ENCODE data around the gene C11orf21. TPM values are rescaled to one million over a fixed set of nuclear protein-coding genes. Genes with fewer than 3 reads are reported as not detected.

Gene C11orf21
- total and polyA plus RNA-seq, 2 donors, result 2.4 to 18.9 TPM

DNA sequence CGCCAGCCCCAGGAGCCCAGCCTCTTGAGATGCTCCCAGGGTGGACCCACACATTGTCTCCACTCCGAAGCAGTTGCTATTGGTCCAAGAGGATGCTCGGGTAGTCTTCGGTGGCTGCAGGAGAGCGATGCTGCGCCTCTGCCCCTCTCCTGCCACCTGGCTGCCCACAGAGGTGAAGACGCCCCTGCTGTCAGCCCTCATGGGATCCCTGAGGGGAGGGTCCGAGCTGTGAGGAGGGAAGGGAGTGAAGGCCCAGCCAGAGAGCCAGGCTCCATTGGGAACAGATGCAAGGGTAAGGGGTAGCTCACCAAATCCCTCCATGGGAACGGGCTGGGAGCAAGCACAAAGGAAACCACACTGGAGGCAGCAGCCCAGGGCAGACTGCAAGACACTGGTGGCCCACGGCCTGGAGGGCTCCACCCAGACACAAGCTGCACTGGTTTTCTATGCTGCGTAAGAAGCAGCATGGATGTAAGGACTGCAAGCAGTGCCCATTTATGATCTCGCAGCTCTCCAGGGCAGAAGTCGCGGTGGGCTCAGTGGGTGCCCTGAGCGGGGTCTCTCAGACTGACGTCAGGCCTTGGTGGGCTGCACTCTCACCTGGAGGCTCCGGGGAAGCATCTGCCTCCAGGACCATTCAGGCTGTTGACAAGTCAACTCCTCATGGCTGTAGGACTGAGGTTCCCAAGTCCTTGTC, 15.8 kb upstream of the C11orf21 start:
- no peaks in the 10 kb centered on the region for H3K36me3 ChIP-seq (ENCODE audit: control insufficient read depth in 2 of 2, insufficient read depth in 2 of 2, low read length in 1 of 2)
- peaks cover 0 to 3% of the 10 kb centered on the region in 2 donors for H3K9me3 ChIP-seq (ENCODE audit: control insufficient read depth in 2 of 2, insufficient read depth in 1 of 2, low read length in 1 of 2)
- H3K4me1 ChIP-seq (ENCODE audit: control insufficient read depth in 2 of 2, insufficient read depth in 2 of 2, low read length in 2 of 2), result peaks cover 0 to 12% of the 10 kb centered on the region in 2 donors
- WGBS, result 96% methylated on average over 17 of the region's 17 CpGs
- peaks cover 0 to 4% of the 10 kb centered on the region in 2 donors for H3K27me3 ChIP-seq (ENCODE audit: control insufficient read depth in 2 of 2, insufficient read depth in 1 of 2, low read length in 1 of 2)
- H3K27ac ChIP-seq (ENCODE audit: low read depth in 1 of 2, low read length in 1 of 2), result no peak overlapping the region
- no peak for DNase-seq (ENCODE audit: low read depth in 6 of 9, low spot score in 9 of 9)
- no peak overlapping the region for H3K4me3 ChIP-seq (ENCODE audit: low read length in 2 of 2)

DNA sequence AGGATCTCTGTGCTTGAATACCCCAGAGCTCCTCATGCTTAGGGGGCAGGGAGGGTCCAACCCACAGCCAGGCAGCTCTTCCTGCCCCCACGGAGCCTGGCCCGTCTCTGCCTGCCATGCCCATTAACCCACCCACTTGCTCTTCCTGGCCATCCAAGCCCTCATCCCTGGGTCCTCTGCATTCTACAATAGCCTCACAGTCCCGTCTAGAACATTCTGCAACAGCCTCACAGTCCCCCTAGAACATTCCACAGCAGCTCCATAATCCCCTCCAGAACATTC, 15.2 kb upstream of the C11orf21 start:
- Histone ChIP-seq H3K4me3 (ENCODE audit: low read length in 2 of 2) (no peak overlapping the region), H3K27me3 (ENCODE audit: control insufficient read depth in 2 of 2, insufficient read depth in 1 of 2, low read length in 1 of 2) (peaks cover 0 to 4% of the 10 kb centered on the region in 2 donors), H3K36me3 (ENCODE audit: control insufficient read depth in 2 of 2, insufficient read depth in 2 of 2, low read length in 1 of 2) (no peaks in the 10 kb centered on the region), H3K9me3 (ENCODE audit: control insufficient read depth in 2 of 2, insufficient read depth in 1 of 2, low read length in 1 of 2) (peaks cover 0 to 3% of the 10 kb centered on the region in 2 donors), H3K4me1 (ENCODE audit: control insufficient read depth in 2 of 2, insufficient read depth in 2 of 2, low read length in 2 of 2) (peaks cover 0 to 15% of the 10 kb centered on the region in 2 donors), H3K27ac (ENCODE audit: low read depth in 1 of 2, low read length in 1 of 2) (no peak overlapping the region)
- 67% methylated on average over 3 of the region's 3 CpGs for WGBS
- no peak for DNase-seq (ENCODE audit: low read depth in 6 of 9, low spot score in 9 of 9)

DNA sequence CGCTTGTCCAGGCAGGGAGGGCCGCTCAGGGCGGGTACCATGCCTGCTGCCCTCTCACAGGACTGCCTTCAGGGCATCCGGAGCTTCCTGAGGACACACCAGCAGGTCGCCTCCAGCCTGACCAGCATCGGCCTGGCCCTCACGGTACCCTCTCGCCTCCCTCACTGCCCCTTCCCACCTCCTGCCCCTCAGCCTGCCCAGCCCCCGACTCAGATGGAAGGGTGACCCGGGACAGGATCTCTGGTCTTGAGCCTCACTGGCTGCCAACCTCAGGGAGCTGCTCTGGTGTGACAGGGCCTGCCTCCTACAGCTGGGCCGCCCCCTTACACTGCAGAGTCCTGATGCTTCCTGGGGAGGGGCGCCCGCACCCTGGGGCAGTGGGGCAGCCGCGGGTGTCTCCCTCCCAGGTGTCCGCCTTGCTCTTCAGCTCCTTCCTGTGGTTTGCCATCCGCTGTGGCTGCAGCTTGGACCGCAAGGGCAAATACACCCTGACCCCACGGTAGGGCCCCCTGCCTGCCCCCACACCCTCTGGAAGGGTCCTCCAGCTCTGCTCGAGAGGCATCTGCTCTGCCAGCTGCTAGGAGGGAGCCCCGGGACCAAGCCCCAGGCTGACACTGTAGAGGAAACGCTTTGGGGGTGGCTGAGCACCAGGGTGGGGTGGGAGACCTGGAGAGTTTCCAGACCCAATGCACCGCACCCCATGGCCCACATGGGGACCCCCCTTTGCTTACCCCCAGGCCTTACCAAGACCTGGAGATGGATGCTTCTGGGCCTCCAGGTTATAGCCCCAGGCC, 14.6 kb upstream of the C11orf21 start:
- no peak for DNase-seq (ENCODE audit: low read depth in 6 of 9, low spot score in 9 of 9)
- 60% methylated on average over 23 of the region's 23 CpGs for WGBS
- peaks cover 0 to 15% of the 10 kb centered on the region in 2 donors for H3K4me1 ChIP-seq (ENCODE audit: control insufficient read depth in 2 of 2, insufficient read depth in 2 of 2, low read length in 2 of 2)
- peaks cover 0 to 4% of the 10 kb centered on the region in 2 donors for H3K27me3 ChIP-seq (ENCODE audit: control insufficient read depth in 2 of 2, insufficient read depth in 1 of 2, low read length in 1 of 2)
- H3K9me3 ChIP-seq (ENCODE audit: control insufficient read depth in 2 of 2, insufficient read depth in 1 of 2, low read length in 1 of 2), result peaks cover 0 to 3% of the 10 kb centered on the region in 2 donors
- no peaks in the 10 kb centered on the region for H3K36me3 ChIP-seq (ENCODE audit: control insufficient read depth in 2 of 2, insufficient read depth in 2 of 2, low read length in 1 of 2)
- no peak overlapping the region for H3K4me3 ChIP-seq (ENCODE audit: low read length in 2 of 2)
- no peak overlapping the region for H3K27ac ChIP-seq (ENCODE audit: low read depth in 1 of 2, low read length in 1 of 2)

DNA sequence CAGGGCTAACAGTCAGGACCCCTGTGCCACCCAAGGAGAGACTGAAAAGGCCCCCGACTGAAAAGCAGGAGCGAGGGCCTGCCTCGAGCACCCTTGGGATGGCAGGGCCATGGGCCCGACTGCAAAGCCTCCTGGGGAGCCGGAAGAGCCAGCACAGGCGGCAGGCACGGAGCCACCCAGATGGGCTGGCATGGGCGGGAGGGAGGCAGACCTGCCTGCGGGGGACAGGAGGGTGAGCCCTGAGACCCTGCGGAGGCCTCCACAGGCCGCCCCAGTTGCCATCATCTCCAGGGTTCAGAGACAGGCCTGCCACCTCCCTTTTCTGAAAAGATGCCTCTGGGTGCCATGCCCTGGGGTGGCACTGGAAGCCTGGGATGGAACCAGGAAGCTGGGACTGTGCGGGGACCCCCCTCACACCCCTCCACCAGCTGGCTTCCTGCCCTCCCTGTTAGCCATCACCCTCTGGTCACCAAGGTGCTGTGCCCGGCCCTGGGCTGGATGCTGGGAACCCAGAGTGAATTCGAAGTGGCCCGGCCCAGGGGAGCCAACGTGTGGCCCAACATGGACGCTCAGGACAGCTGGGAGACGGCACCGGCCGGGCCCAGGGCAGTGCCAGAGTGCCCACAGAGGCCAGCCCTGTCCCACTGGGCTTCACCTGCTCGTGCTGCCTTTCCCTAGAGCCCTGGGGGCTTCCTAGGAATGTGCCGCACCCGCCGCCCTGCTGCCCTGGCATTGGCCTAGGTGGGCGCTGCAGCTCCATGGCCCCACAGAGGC, 13.9 kb upstream of the C11orf21 start:
- WGBS, result 97% methylated on average over 25 of the region's 25 CpGs
- H3K4me3 ChIP-seq (ENCODE audit: low read length in 2 of 2), result no peak overlapping the region

DNA sequence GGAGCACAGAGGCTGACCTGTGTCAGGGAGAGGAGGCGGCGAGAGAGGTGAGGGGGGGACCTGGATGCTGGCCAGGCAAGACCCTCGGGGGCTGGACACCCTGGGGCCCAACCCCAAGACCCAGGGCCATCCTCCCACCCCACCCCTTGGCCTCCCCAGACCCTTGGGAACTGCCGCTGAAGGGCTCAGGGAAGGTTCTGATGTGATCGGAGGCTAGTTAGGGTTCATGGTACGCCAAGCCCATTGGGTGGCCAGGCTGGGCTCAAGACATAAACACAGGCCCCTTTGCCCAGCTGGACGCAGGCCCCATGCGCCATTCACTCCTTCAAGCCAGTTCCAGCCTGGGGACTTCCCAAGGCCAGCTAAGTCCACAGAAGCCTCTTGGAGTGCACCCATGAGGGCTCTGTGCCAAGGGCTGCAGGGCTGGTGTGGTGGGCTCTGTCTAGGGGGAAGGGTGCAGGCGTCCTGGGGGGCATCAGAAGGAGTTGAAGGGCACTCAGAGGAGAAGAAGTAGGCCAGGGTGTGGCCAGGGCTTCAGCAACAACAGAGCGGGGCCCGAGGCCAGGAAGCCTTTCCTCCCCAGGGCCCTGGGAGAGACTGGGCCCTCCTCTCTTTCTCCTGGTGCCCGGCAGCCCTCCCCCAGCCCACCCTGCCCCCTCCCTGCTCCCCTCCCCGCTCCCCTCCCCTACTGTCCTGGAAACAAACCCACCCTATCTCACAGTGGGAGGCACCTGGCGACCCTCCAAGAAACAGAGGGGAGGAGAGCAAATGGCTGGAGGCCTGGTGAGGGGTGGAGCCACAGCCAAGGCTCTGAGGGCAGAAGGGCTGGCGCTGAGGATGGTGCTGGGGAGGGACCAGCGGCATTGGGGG, 13.0 kb upstream of the C11orf21 start:
- Histone ChIP-seq H3K27me3 (ENCODE audit: control insufficient read depth in 2 of 2, insufficient read depth in 1 of 2, low read length in 1 of 2) (no peaks in the 10 kb centered on the region), H3K36me3 (ENCODE audit: control insufficient read depth in 2 of 2, insufficient read depth in 2 of 2, low read length in 1 of 2) (no peaks in the 10 kb centered on the region), H3K9me3 (ENCODE audit: control insufficient read depth in 2 of 2, insufficient read depth in 1 of 2, low read length in 1 of 2) (peaks cover 0 to 3% of the 10 kb centered on the region in 2 donors), H3K27ac (ENCODE audit: low read depth in 1 of 2, low read length in 1 of 2) (no peak overlapping the region), H3K4me1 (ENCODE audit: control insufficient read depth in 2 of 2, insufficient read depth in 2 of 2, low read length in 2 of 2) (peaks cover 0 to 15% of the 10 kb centered on the region in 2 donors), H3K4me3 (ENCODE audit: low read length in 2 of 2) (no peak overlapping the region)
- DNase-seq (ENCODE audit: low read depth in 6 of 9, low spot score in 9 of 9), result no peak
- 70% methylated on average over 16 of the region's 16 CpGs for WGBS

More for the DNA sequence above, 13.9 kb upstream of the C11orf21 start:
- Histone ChIP-seq H3K4me1 (ENCODE audit: control insufficient read depth in 2 of 2, insufficient read depth in 2 of 2, low read length in 2 of 2) (peaks cover 0 to 15% of the 10 kb centered on the region in 2 donors), H3K9me3 (ENCODE audit: control insufficient read depth in 2 of 2, insufficient read depth in 1 of 2, low read length in 1 of 2) (peaks cover 0 to 3% of the 10 kb centered on the region in 2 donors), H3K36me3 (ENCODE audit: control insufficient read depth in 2 of 2, insufficient read depth in 2 of 2, low read length in 1 of 2) (no peaks in the 10 kb centered on the region), H3K27ac (ENCODE audit: low read depth in 1 of 2, low read length in 1 of 2) (no peak overlapping the region), H3K27me3 (ENCODE audit: control insufficient read depth in 2 of 2, insufficient read depth in 1 of 2, low read length in 1 of 2) (peaks cover 0 to 1% of the 10 kb centered on the region in 2 donors)
- no peak for DNase-seq (ENCODE audit: low read depth in 6 of 9, low spot score in 9 of 9)

DNA sequence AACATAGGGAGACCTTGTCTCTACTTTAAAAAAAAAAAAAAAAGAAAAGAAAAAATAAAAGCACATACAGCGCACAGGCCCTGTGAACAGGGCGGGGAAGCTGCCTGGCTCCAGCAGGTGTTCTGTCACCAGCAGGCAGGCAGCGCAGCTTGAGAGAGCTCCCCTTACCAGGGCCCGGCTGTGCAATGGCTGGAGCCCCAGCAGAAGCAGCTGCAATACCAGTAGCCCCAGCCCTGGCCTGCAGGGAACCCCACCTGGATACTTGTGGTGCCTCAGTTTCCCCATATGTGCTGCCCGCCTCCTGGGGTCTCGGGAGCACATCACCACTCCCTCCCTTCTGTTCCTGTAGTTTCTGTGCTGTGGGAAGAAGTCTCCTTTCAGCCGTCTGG, 12.4 kb upstream of the C11orf21 start:
- H3K27me3 ChIP-seq (ENCODE audit: control insufficient read depth in 2 of 2, insufficient read depth in 1 of 2, low read length in 1 of 2), result no peaks in the 10 kb centered on the region
- peaks cover 0 to 15% of the 10 kb centered on the region in 2 donors for H3K4me1 ChIP-seq (ENCODE audit: control insufficient read depth in 2 of 2, insufficient read depth in 2 of 2, low read length in 2 of 2)
- DNase-seq (ENCODE audit: low read depth in 6 of 9, low spot score in 9 of 9), result peak in 1 of 9 donors; percentile 42
- no peaks in the 10 kb centered on the region for H3K36me3 ChIP-seq (ENCODE audit: control insufficient read depth in 2 of 2, insufficient read depth in 2 of 2, low read length in 1 of 2)
- H3K4me3 ChIP-seq (ENCODE audit: low read length in 2 of 2), result no peak overlapping the region
- no peak overlapping the region for H3K27ac ChIP-seq (ENCODE audit: low read depth in 1 of 2, low read length in 1 of 2)
- peaks cover 0 to 3% of the 10 kb centered on the region in 2 donors for H3K9me3 ChIP-seq (ENCODE audit: control insufficient read depth in 2 of 2, insufficient read depth in 1 of 2, low read length in 1 of 2)
- 90% methylated on average over 7 of the region's 7 CpGs for WGBS

DNA sequence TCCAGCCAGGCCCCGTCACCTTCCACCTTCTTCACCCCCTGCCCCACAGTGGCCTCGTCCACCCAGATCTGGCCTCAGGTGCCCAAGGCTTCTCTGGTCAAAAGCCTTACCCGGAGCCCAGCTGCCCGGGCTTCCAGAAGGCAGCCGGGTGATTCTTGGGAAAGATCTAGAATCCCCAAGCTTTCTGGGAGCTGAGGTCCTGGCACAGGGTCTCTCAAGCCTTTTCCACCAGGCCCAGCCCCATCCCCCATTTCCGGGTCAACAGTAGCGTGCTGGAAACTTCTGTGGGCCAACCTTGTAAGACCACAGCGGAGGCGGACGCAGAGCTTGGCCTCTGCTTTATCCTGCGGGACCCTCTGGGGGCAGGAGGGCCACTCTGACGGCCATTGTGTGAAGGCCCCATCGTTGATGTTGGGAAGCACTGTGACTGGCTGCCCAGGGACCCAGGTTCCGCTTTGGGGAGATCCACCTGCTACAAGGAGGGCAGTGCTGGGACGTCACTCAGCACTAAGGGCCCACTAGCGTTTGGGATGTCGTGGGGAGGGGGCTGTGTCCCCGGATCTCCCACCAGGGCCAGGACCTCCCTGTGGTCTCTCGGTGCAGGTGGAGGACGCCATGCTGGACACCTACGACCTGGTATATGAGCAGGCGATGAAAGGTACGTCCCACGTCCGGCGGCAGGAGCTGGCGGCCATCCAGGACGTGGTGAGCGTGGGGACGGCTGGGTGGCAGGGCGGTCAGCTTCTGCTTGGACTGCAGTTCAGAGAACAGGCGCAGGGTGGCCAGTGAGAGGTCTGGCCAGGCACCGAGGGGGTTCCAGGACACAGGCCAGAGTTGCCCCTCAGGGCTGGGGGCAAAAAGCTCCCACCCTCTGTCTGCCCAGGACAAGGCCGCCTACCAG, 11.6 kb upstream of the C11orf21 start:
- Histone ChIP-seq H3K9me3 (ENCODE audit: control insufficient read depth in 2 of 2, insufficient read depth in 1 of 2, low read length in 1 of 2) (peaks cover 0 to 3% of the 10 kb centered on the region in 2 donors), H3K4me3 (ENCODE audit: low read length in 2 of 2) (no peak overlapping the region), H3K27ac (ENCODE audit: low read depth in 1 of 2, low read length in 1 of 2) (no peak overlapping the region), H3K27me3 (ENCODE audit: control insufficient read depth in 2 of 2, insufficient read depth in 1 of 2, low read length in 1 of 2) (no peaks in the 10 kb centered on the region), H3K4me1 (ENCODE audit: control insufficient read depth in 2 of 2, insufficient read depth in 2 of 2, low read length in 2 of 2) (peaks cover 0 to 15% of the 10 kb centered on the region in 2 donors), H3K36me3 (ENCODE audit: control insufficient read depth in 2 of 2, insufficient read depth in 2 of 2, low read length in 1 of 2) (no peaks in the 10 kb centered on the region)
- 97% methylated on average over 34 of the region's 34 CpGs for WGBS
- DNase-seq (ENCODE audit: low read depth in 6 of 9, low spot score in 9 of 9), result no peak

Data from thymus (tissue), 11 donors.